Activated CD4-positive, CD25-positive, alpha-beta regulatory T cell treated with anti-CD3 and anti-CD28 coated beads, Interleukin-2, amount 50 U/mL, for 24 hours (primary cell): Measurements from ENCODE around the gene MIDN.
A peak's percentile ranks its signal among the peaks of the same experiment; 100 is the strongest.

Experiments
- ATAC-seq, 2 donors: fragments of 150-1000 bp; cut with Tn5 transposase; one replicate each; pipeline ENCODE4 v1.10.0; 2021; ENCODE audit warnings: mild to moderate bottlenecking in 1 of 2, moderate library complexity in 1 of 2

MIDN gene

DNA sequence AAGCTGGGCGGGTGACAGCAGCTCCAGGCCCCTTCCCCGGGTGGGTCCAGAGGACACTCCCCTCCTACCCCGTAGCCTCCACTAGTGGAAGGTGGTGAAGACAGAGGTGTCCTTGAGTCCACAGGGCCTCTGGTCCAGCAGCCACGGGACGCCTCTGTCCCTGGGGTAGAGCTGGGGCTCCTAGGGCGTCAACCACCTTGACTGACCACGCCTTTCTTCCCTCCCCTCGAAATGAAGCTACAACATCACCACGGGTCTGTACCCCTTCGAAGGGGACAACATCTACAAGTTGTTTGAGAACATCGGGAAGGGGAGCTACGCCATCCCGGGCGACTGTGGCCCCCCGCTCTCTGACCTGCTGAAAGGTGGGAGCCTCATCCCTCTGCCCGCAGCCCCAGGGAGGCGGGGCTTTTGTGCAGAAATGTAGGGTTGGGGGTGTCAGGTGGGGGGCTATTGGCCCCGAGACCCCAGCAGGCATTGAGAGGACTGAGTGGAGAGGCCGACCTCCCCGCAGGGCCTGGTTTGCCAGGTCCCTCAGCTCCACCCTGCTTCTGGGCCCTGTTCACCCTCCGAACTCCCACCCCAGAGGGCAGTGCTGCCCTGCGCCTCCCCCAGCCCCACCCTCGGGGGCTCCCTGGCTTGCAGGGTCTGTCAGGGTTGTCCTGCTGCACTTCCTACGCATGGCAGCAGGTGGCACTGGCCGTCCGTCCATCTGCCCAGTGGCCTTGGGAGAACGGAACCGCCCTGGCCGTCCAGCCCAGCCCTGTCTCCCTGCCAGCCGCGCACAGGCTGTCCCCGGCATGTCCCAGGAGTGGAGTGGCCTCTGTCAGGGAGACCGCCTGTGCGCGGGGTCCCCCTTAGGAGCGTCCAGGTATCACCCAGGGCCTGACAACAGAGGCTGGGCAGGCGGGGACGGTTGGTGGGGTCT, 27.1 kb upstream of the MIDN start:
- ATAC-seq, result no peak

DNA sequence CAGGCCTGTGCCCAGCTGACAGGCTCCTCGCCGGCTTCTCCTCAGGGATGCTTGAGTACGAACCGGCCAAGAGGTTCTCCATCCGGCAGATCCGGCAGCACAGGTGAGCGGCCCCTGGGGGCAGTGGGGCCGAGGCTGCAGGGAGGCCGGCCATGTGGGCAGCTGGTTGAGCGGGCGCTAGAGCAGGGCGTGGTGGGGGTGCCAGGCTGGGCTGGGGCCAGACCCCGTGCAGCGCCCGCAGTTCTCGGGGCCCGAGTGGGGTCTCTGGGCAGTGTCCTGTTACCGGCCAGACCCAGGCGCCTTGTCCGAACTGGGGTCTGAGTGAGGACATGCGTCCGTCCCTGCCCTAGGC, 26.5 kb upstream of the MIDN start:
- ATAC-seq, result no peak

DNA sequence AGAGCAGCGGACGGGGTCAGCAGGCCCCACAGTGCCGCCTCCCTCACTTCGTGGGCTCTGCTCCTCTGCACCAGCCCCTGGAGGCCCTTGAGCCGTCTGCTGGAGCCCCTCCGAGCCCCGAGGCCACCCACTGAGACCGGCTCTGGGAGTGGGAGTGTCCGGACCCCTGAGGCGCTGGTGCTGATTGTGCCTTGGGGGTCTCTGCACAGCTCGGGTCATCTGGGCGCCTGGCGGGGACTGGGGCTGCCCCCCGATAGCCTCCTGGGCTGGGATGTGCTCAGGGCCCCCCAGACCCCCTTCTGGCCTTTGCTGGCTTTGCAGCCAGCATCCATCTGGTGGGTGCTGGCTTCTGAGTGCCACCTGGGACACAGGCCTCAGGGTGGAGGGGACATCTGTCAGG, 26.0 kb upstream of the MIDN start:
- peak in 1 of 2 donors; percentile 18 for ATAC-seq

DNA sequence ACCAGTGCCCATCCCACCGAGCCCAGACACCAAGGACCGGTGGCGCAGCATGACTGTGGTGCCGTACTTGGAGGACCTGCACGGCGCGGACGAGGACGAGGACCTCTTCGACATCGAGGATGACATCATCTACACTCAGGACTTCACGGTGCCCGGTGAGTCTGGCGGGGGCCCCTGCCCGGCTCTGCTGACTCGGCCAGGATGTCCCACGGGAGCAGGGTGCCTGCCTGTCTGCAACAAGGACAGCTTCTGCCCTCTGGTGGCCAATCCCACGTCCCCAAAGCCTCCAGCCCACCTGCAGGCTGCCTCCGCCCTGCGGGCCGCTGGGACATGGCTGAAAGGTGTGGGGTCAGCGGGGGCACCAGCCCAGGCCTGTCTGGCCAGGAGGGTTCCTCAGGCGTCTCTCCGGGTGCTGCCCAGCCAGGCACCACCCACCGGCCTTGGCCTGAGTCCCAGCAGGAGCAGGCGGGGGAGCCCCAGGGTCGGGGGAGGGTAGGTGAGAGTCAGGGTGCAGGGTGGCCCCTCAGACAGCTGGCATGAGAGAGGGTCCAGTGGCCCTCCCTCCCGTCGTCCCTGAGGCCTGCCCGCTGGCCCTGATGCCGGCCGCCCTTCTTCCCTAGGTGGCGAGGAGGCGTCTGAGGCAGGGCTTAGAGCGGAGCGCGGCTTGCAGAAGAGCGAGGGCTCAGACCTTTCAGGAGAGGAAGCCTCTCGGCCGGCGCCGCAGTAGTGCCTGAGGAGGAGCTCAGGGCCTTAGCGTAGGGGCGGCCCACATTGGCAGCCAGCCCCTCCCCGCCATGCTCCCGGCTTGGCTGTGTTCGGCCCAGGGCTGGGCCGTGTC, 25.1 kb upstream of the MIDN start:
- ATAC-seq, result peak in 1 of 2 donors; percentile 39

DNA sequence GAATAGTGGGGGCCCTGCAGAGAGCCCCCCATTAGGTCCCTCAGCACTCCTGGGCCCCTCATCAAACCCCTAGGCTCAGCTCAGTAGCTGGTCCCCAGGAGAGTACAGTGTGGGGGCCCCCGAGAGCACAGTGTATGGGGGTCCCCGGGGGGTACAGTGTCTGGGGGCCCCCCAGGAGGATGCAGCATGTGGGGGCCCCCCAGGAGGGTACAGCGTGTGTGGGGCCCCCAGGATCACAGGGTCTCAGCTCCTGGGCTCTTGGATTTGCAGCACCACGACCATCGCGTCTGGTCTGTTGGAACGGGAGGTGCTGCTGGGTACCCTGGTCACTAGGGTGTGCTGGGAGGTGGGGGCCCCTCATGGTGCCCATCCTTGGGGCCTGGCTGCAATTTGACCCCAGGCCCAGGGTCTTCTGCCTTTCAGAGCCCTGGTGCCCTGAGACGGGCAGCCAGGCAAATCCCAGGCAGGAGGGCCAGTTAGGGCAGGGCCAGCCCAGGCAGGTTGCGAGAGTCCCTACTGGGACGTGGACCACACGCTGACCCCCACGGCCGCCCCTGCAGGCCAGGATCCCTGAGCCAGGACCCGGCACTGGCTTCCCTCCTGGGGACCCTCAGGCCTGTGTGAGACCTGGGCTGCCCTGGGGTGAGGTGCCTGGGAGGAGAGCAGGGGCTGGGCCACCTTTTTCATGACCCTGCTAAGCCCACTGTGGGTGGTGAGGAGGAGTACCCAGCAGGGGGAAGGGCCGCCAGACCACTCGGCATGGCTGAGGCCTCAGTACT, 24.1 kb upstream of the MIDN start:
- ATAC-seq, result no peak

DNA sequence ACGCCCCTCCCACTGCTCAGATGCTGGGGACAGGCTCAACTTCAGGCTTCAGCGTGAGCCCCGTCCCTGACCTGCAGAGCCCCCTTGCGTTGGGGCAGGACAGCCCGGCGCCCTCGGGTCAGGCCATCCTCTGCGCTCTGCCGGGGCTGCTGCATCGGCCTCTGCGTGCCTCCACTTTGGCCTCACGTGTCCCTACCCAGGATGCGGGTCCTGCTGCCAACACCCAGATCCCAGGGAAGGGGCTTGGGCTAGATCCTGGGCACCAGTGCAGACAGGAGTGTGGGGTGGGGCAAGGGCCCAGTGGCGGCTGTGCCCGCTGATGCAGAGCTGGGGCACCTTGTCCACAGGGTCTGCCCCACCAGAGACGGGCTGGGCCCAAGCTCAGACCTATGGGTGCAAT, 23.5 kb upstream of the MIDN start:
- ATAC-seq, result no peak

DNA sequence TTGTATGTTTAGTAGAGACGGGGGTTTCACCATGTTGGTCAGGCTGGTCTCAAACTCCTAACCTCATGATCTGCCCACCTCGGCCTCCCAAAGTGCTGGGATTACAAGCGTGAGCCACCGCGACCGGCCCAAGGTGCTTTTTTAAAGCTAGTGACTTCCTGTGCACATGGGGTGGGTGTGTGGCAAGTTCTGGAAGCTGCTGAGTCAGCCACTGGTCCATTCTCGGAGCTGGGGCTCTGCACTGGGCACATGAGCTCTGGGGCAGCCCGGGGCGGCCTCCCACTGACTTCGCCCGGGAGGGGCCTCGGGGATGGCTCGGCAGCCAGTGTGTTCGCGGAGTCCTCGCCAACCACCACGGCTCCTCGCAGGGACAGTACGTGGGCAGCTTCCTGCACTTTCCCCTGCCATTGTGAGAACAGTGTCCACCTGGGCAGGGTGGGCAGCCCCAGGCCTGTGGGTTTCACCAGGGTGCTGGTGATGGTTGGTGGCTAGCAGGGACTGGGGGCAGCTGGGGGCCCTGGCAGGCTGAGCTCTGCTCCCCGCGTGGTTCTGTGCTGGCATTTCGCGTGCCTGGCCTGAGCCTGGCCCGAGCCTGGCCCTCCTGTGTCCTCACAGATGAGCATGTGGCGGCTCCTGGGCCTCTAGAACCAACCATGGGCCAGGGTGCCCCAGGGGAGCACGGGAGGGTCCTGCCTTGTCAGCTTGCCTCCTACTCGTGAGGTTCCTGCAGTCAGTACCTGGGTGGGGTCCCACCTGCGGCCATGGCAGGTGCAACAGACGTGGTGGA, 22.8 kb upstream of the MIDN start:
- ATAC-seq, result no peak

DNA sequence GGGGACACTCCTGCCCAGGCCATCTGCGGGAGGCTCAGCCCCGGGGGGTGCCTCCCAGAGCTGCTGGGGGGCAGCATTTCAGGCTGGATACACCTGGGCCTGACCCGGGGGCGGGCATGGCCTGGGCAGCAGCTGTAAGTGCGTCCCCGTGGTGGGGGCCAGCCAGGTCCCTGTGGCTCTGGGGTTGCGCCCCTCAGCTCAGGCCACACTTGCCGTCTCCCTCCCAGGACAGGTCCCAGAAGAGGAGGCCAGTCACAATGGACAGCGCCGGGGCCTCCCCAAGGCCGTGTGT, 22.2 kb upstream of the MIDN start:
- no peak for ATAC-seq

DNA sequence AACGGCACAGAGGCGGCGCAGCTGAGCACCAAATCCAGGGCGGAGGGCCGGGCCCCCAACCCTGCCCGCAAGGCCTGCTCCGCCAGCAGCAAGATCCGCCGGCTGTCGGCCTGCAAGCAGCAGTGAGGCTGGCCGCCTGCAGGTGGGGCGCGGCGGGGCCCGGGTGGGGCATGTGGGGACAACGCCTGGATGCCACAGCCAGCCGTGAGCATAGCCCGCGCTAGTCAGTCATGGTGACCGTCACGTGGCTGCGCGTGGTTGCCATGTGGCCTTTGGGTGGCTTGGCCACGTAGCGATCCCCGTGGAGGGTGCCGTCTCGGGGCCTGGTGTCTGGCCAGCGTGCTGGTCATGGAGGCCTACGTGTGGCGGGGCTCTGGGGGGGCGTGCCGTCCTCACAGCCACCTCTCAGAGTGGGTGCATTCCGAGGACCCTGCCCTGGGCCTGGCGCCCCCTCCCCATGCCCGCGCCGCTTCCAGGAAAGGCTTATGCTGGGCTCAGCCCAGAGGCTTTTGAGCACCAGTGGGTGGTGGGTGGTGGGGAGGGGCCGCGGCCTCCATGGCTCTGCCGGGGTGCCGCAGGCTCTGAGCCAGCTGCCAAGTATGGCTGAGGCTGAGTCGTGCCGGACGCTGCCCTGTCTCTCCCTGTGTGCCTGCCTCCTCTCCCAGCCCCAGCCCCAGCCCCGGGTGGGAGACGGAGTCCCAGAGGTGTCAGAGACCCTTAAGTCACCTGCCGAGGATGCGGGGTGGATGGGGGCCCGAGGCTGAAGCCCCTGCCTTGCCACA, 21.7 kb upstream of the MIDN start:
- no peak for ATAC-seq

DNA sequence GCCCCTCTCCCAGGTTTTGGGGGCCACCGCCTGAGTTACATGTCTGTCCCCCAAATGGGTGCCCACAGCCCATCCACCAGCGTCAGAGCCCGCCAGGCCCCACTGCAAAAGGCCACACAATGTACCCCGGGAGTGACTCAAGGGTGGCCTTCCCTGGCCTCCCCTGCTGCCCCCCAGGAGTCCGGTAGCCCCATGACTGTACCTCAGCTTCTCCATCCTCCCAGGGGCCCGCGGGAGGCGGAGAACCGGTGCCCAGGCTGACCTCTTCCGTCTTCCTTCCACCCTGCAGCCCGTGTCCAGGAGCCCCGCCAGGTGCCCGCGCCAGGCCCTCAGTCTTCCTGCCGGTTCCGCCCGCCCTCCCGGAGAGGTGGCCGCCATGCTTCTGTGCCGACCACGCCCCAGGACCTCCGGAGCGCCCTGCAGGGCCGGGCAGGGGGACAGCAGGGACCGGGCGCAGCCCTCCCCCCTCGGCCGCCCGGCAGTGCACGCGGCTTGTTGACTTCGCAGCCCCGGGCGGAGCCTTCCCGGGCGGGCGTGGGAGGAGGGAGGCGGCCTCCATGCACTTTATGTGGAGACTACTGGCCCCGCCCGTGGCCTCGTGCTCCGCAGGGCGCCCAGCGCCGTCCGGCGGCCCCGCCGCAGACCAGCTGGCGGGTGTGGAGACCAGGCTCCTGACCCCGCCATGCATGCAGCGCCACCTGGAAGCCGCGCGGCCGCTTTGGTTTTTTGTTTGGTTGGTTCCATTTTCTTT, 20.9 kb upstream of the MIDN start:
- no peak for ATAC-seq

DNA sequence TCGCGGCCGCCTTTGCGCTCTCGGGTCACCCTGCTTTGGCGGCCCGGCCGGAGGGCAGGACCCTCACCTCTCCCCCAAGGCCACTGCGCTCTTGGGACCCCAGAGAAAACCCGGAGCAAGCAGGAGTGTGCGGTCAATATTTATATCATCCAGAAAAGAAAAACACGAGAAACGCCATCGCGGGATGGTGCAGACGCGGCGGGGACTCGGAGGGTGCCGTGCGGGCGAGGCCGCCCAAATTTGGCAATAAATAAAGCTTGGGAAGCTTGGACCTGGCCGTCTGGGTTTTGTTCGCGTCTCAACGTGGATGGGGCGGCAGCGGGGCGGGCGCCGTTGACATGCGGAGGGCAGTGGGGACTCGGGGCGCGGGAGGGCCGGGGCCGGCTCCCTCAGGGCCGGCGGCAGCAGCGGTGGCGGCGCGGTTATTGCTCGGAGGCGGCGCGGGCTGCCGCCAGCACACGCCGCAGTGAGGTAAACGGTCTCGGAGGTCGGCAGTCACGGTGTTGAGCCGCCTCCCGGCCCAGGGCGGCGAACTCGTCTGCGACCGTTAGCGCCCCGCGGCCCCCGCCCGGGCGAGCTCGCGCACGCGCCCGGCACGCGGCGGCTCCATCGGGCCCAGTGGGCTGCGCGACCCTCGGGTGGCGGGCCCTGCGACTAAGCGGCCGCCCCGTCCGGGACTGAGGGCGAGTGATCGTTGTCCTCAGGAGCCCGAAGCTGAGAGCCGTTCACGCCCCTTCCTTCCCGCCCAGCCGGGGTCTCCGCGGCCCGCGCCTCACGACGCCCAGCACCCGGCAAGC, 20.0 kb upstream of the MIDN start:
- ATAC-seq, result no peak

DNA sequence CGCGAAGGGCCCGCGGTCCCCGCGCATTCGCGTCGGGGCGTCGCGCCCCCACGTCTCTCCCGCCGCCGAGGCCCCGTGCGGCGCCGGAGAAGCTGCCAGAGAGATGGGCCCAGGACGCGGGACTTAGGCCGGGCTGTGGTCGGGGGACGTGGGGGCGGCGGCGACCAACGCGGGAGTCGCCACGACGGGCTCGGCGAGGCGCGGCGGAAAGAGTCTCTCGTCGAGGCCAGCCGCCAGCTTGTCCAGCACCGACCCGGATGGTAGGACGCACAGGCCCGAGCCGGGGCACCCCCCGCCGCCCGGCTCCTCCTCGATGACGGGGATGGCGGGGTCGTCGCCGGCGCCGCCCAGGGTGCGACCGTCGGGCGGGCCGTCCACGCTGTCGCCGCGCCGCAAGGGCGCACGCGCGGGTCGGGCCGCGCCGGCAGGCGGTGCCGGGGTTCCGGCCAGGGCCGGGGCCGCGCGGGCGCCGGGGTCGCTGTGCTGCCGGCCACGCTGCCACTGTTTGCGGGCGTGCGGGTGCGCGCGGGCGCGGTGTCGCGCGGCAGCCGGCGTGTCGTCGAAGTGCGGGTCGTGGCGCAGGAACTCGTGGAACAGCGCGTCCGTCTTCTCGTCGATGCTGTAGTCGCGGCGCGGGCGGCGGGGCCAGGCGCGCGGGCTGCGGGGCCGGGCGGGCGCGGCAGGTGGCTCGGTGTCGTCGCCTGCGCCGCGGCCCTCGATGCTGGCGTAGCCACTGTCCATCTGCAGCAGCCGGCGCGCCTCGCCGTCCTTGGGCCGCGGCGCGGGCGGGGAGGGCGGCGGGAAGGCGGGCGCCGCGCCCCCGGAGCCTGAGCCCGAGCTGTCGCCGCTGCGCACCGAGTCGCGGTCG, 19.1 kb upstream of the MIDN start:
- ATAC-seq, result no peak

DNA sequence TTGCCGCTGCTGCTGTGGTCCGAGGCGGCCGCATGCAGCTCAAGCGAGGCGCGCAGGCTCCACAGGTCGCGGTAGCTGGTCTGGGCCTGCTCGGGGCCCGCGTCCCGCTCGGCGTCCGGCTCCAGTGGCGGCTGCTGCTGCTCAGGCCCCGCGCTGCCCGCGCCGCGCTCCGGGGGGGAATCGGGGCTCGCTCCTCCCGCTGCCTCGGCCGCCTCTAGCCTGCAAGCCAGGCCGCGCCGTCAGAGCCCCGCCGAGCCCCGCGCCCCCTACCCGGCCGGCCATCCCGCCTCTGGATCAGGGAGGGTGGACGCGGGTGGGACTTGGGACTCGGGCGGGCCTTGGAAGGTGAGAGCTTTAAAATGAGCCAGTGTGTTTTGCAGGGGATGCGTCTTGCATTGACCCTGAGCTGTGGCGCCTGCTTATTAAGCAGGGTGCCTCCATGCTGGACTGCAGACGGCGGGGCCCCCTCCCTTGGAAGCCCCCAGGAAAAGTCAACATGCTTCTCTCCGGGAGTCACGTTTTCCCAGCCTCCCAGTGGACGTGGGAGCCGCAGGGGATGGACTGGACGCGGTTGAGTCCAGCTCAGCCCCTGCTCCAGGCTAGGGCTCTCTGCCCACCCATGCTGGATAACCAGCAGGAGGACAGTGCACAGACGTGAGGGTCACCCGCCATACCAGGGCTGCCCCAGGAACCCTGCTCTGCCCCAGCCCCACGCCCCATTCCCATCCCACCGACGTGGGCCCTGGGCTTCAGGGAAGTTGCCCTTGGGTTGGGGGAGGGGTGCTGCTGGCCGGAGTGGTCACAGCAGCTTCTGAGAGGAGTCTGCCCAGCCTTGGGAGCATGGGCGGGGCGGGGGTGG, 18.2 kb upstream of the MIDN start:
- no peak for ATAC-seq

DNA sequence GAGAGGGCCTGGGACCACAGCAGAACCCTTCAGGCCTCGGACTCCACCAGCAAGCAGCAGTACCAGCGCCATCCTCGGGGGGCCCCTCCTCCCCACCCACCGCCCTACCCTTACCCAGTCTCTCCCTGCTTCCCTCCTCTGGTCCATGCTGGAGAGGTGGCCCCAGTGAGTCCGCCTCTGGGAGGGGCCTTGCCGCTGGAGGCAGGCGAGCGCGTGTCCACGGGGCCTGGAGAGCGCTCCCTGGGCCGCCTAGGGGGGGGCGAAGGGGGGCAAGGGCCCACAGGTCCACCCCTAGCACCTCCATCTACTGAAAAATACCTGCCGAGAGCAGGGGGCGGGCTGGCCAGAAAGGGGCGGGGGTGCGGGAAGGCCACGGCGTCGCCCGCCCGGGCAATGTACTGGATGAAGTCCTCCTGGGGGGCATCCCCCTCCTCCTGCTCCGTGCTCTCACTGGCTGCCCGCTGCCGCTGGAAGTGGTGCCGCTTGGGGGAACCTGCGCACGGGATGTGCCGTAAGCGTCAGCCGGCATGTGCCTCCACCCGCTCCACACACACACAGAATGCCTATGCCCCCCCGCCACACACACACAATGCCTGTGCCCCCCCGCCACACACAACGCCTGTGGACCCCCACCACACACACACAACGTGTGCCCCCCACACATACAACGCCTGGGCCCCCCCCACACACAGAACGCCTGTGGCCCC, 17.4 kb upstream of the MIDN start:
- ATAC-seq, result no peak

DNA sequence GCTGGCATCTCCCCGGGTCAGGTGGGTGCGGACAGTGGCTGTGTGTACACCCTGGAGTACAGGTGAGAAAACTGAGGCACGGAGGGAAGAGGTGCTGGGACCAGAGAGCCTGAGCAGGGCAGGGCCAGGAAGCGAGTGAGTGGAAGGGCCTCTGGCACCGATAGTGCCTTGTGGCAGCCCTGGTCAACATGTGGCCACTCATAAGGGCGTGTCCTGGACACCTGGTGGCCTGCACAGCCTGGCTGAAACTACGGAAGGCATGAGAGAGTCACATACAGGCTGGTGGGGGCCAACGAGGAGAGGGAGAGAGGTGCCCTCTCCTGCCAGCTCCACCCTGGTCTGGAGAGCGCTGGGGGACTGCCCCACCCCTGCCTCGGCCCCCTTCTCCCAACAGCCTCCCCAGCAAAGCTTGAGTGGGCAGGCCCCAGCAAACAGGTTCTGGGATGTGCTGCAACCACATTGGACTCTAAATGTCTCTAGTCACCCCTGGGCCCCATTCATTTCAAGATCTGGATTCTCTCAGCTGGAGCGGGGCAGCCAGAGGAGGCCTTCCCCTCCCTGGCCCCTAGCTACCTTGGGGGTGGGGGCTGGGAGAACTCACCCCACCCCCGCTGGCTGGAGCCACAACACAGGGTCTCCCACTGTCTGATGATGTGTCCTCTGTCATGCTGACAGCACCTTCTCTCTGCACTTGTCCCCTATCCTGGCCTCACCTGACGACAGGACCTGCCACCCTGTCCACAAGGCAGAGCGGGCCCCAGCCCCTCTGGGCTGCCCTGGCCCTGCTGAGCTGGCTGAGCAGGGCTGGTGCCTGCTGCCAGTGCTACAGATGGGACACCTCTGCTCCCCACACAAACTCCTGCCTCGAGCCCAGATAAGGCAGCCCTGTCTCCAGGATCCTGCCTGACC, 16.4 kb upstream of the MIDN start:
- peak in 1 of 2 donors; percentile 16 for ATAC-seq

DNA sequence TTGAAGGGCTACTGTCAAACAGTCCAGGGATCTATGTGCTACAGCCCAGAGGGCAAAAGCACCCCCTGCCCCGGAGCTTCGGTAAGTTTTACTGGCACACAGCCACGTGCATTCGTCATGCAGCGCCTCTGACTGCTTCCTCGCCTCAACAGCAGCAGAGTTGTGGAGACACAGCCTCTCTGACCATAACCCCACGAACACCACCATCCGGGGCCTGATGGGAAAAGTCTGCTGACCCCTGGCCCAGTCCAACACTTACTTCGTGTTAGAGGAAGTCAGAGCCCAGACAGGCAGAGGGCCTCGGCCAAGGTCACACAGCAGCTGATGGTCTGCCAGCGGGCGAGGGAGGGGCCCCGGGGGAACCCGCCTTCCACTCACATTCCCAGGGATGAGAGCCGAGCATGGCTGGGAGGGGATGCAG, 15.7 kb upstream of the MIDN start:
- no peak for ATAC-seq
